Rectal smooth muscle tissue (tissue), 1 donor: ENCODE results near the gene TRAF4.

ENCODE experiments used
- H3K27ac ChIP-seq: one replicate; pipeline ENCODE4 v1.7.0; 2013; ENCODE audit warnings: low read depth, low read length, inconsistent platforms
- H3K27me3 ChIP-seq: one replicate; pipeline ENCODE4 v1.7.0; 2013; ENCODE audit warnings: low read length; ENCODE audit not compliant: control insufficient read depth, insufficient read depth
- H3K36me3 ChIP-seq: one replicate; pipeline ENCODE4 v1.7.0; 2013; ENCODE audit warnings: low read length; ENCODE audit not compliant: control insufficient read depth, insufficient read depth
- H3K4me1 ChIP-seq: one replicate; pipeline ENCODE4 v1.7.0; 2013; ENCODE audit warnings: low read length; ENCODE audit not compliant: control insufficient read depth, insufficient read depth
- H3K4me3 ChIP-seq: one replicate; pipeline ENCODE4 v1.7.0; 2013; ENCODE audit warnings: low read length
- H3K9ac ChIP-seq: one replicate; pipeline ENCODE4 v1.7.0; 2013; ENCODE audit warnings: low read length

The TRAF4 gene, protein sequence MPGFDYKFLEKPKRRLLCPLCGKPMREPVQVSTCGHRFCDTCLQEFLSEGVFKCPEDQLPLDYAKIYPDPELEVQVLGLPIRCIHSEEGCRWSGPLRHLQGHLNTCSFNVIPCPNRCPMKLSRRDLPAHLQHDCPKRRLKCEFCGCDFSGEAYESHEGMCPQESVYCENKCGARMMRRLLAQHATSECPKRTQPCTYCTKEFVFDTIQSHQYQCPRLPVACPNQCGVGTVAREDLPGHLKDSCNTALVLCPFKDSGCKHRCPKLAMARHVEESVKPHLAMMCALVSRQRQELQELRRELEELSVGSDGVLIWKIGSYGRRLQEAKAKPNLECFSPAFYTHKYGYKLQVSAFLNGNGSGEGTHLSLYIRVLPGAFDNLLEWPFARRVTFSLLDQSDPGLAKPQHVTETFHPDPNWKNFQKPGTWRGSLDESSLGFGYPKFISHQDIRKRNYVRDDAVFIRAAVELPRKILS

DNA sequence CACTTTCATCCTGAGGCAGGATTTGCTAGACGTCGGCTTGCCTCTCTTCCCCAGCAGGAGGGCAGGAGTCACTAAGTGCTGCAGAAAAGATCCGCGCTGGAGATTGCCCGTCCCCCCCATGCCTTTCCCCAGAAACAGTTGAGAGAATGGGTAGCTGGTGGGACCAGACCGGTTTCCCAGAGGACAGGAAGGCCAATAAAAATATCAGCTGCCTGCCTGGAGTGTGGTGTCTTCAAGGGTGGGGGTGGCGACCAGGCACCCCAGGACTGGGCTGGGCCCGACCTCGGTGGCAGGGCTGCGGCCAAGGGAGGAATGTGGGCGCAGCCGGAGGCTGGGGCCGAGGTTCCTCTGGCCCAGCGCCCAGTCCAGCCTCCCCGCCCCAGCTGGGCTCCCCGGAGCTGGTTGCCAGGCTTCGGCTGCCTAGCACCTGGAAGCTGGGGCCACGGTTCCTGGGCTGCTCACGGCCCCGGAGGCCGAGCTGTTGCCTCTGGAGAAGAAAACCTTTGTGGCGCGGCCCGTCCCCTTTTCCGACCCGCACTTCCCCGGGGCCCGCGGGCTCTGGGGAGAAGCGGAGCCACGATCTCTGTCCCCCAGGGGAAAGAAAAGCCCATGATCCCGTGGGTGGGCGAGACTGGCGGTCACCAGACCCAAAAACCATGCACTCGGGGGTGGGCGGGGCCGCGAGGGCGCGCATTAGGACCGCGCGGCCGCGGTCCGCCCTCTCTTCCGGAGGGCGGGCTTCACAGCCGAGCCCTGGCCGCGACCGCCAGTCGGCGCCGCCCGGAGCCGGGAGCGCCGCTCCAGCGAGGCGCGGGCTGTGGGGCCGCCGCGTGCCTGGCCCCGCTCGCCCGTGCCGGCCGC lies at the start of gene TRAF4:
TRAF4 (plus strand) TSS at position 769 of the 861 bp plus-strand sequence. CDS start 102 bp downstream, outside the sequence.
- H3K4me1 ChIP-seq = peaks cover 13% of the 10 kb centered on the region
- H3K27ac ChIP-seq = peak within 1 kb of the TSS; percentile 69
- H3K27me3 ChIP-seq = no peaks in the 10 kb centered on the region
- H3K36me3 ChIP-seq = peaks cover 12% of the 10 kb centered on the region
- peak within 1 kb of the TSS; percentile 54 for H3K9ac ChIP-seq
- H3K4me3 ChIP-seq = peak within 1 kb of the TSS; percentile 84

DNA sequence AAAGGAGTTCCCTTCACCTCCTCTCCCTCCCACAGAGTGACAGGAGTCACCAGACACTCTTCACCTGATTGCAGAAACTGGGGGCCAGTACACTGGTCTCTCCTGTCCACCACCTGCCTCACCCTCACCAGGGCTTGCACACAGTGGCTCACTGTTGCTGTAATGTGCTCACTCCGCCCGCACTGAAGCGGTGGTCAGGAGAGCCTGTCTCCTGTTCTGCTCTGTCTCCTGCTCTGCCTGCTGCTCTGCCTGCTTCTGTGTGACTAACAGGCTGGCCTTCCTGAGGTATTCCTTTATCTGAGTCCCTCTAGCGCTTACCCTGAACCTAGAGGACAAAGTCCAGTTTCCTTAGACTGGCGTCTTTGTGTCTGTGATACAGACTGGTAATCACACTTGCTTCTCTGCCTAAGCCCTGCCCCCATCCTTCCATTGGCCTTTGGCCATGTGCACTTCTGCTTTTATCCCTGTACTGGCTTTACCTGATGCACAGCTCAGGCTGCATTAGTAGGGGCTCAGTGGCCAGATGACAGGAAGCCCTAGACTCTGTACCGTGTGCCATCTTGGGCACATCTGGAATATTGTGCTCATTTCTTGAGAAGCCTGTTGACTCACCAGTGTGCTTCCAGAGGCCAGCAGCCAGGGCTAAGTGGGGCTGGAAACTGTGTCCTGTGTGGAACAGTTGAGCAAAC lies 45.4 kb upstream of the TRAF4 start:
- H3K36me3 ChIP-seq = peaks cover 85% of the 10 kb centered on the region
- H3K9ac ChIP-seq = peak overlapping the region; percentile 0
- no peak overlapping the region for H3K4me3 ChIP-seq
- no peak overlapping the region for H3K27ac ChIP-seq
- no peaks in the 10 kb centered on the region for H3K27me3 ChIP-seq
- no peaks in the 10 kb centered on the region for H3K4me1 ChIP-seq

DNA sequence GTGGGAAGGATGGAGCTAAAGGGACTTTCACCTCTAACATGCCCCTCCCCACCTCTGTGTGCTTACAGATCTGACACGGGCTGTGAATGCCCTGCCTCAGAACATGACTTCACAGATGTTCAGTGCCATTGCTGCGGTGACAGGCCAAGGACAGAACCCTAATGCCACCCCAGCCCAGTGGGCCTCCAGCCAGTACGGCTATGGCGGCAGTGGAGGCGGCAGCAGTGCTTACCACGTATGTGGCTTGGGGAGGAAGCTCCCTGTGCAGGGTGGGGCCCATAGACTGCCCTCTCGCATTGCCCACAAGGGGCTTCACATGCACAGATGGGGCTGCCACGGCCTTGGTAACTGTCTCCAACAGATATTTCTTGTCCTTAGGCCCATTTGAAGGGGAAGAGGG lies 43.5 kb upstream of the TRAF4 start:
- Histone ChIP-seq H3K4me1 (no peaks in the 10 kb centered on the region), H3K36me3 (peaks cover 75% of the 10 kb centered on the region), H3K27me3 (no peaks in the 10 kb centered on the region), H3K4me3 (no peak overlapping the region), H3K9ac (no peak overlapping the region), H3K27ac (no peak overlapping the region)

DNA sequence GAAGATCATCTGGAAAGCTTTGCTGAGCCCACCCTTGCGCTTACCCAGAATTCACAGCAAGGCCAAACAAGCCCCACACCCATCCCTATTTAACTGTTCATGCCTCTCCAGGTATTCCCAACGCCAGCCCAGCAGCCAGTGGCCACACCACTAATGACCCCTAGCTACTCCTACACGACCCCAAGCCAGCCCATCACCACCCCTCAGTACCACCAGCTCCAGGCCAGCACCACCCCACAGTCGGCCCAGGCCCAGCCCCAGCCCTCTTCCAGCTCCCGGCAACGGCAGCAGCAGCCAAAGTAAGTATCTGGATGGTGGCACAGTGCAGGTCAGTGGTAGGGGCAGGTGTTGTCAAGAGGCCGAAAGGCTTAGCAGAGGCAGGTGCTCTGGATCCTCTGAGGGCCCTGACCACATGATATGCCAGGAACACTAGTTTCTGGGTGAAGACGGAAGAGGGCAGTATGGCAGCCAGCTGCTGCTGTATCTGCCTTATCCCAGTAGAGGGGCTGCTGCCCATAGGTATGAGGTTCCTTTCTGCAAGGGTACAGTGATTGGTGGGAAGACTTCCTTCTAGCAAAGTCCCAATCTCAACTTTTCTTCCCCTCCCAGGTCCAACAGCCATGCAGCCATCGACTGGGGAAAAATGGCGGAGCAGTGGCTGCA lies 42.9 kb upstream of the TRAF4 start:
- Histone ChIP-seq H3K4me1 (no peaks in the 10 kb centered on the region), H3K27ac (no peak overlapping the region), H3K27me3 (no peaks in the 10 kb centered on the region), H3K4me3 (no peak overlapping the region), H3K36me3 (peaks cover 70% of the 10 kb centered on the region), H3K9ac (no peak overlapping the region)

DNA sequence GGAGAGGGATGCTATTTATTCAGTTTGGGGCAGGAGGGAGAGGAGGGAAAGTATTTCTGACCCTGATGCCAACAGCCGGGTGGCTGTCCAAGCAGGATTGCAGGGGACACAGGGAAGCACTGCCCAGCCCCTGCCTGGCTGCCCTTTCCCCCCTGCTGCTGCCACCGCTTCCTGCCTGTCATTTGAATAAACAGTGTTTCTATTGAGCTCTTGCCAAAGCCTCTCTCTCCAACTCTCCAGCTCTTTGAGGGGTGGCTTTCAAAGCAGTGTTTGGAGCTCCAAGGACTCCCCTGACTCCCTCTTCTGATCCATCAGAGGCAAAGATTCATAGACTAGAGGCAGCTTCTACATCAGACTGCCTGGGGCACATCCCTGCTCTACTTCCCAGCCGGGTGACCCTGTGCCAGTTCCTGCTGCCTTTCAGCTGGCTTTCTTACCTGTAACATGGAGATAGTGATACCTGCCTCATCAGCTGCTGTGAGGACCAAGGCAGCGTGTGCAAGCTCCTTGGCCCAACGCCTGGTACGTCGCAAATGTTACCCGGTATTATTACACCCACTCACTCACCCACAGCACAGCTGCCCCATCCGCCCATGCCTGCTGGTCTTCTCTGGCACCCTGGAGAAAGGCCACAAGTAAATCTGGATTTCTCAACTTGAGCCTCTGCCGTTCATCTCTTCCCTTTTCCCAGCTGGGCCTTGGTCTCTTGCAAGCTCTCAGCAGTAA lies 41.6 kb upstream of the TRAF4 start:
- Histone ChIP-seq H3K4me1 (no peaks in the 10 kb centered on the region), H3K36me3 (peaks cover 62% of the 10 kb centered on the region), H3K4me3 (no peak overlapping the region), H3K27ac (no peak overlapping the region), H3K27me3 (no peaks in the 10 kb centered on the region), H3K9ac (no peak overlapping the region)

DNA sequence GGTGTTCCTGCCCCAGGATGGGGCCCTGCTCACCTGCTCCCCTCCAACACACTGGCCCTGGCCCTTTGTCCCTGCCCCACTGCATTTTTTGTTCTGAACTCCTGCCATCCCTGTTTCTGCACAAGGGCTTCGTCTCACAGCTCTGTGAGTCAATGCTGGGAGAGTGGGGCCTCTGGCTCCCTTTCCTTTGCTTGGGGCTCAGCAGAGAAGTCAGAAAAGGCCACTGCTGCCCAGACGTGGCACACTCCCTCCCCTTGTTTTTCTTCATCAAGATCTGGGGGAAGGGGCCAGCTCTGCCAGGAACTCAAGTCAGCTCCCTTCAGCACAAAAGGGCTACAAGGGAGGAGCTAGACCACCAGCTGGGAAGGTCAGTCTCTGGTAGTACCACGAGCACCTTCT lies 41.1 kb upstream of the TRAF4 start:
- Histone ChIP-seq H3K4me1 (no peaks in the 10 kb centered on the region), H3K36me3 (peaks cover 57% of the 10 kb centered on the region), H3K4me3 (no peak overlapping the region), H3K9ac (no peak overlapping the region), H3K27me3 (no peaks in the 10 kb centered on the region), H3K27ac (no peak overlapping the region)

DNA sequence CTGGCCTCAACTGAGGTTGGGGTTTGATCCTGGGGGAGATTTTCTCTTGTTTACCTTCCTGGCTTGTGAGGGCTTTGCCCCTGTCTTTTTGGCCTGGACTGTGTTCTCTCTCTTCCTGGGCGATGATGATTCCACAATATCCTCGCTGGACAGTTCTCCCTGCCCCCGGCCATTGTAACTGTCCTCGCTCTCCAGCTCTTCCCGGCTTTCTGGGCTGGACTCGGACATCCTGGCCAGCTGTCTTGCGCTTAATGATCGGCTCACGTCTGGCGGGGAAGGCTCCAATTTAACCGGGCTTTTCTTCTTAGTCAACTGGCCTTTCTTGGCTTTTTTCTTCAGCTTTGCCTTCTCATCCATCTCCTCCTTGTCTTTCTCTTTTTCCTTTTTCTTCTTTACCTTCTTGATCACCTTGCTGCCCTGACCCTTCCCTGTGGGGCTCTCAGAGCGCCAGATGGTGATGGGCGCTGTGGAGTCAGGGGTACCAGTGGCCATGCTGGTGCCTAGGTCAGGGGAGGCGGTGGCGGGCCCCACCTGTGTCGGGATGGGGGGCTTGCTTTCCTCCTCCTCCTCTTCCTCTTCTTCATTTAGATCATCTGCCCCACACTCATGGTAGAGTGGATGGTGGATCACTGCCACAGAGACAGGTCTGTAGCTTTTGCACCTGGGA lies 40.1 kb upstream of the TRAF4 start:
- Histone ChIP-seq H3K36me3 (peaks cover 48% of the 10 kb centered on the region), H3K4me3 (no peak overlapping the region), H3K4me1 (no peaks in the 10 kb centered on the region), H3K27ac (no peak overlapping the region), H3K27me3 (no peaks in the 10 kb centered on the region), H3K9ac (no peak overlapping the region)

DNA sequence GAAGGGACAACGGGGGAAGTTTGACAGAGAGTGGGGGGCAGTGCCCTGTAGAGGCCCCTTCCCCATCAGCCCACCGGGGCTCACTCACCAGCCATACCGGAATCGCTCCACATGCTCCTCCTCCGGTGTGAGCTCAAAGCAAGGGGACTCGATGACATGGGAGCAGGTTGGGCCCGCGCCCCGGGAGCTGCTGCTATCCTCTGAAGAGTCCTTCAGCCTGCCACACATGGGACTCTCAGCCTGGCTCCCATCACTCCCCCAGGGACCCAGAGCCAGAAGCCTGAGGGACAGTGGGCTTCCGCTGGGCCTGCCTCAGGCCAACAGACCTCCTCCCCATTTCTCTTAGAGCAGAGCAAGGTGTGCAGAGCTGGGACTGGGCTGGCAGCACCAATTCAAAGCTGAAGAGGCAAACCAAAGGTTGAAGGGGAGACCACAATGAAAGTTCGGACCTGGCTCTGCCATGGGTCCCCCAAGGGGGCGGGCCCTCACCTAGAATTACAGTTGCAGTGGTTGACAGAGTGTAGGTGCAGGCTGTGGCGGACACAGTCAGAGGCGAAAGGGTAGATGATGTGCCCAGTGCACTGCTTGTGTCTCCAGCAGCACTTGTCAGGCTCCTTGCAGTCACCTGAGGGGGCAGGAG lies 39.5 kb upstream of the TRAF4 start:
- Histone ChIP-seq H3K27me3 (no peaks in the 10 kb centered on the region), H3K36me3 (peaks cover 42% of the 10 kb centered on the region), H3K27ac (no peak overlapping the region), H3K9ac (no peak overlapping the region), H3K4me1 (no peaks in the 10 kb centered on the region), H3K4me3 (no peak overlapping the region)

DNA sequence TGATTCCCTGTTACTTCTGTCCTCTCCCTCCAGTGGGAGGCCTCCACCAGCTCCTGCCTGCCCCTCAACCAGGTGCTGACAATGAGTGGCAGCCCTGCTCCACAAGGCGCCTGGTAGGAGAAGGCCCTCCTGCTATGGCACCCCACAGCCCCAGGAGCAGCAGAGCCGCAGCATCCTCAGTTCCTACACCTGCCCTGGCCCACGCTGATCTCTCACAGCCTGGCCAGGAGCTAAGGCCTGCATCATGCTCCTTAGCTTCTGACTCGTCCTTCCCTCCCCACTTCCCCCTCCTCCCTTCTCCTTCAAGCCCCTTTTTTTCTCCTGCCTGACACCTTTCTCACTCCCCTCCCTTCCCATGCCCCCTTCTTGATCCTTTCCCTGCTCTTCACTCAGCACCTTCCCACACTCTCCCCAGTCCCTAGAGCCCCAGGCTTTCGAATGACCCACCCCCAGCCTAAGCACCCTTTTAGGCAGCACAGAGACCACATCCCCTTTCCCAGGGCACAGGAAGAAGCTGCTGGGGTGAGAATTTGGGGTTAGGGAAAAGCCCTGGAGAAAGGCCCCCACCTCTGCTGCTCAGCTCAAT lies 38.6 kb upstream of the TRAF4 start:
- no peaks in the 10 kb centered on the region for H3K27me3 ChIP-seq
- no peaks in the 10 kb centered on the region for H3K4me1 ChIP-seq
- no peak overlapping the region for H3K9ac ChIP-seq
- no peak overlapping the region for H3K4me3 ChIP-seq
- H3K27ac ChIP-seq = no peak overlapping the region
- peaks cover 34% of the 10 kb centered on the region for H3K36me3 ChIP-seq

DNA sequence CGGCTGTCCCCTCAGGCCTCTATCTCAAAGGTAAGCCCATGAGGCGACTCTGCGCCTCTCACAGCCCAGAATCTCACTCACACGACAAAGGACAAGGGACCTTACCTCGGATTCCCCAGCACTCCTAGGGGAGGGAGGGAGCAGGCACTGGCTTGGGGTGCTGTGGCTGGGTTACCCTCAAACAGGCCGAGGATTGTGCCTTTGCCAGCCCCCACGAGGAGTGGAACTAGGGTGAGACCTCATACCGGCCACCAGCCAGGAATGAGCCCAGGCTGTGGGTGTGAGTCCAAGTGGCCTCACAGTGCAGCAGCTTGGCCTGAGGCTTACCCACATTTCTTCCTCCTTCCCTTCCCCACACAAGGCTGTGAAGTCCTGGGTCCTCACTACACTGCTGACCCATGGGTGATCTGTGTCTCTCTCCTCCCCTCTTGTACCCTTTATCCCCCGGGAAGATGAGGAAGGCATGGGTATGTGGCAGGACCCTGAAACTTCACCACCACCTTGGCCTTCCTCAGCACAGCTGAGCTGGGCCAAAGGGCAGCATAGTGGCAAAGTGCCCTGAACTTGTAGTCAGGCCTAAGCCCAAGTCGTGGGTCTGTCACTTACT lies 38.0 kb upstream of the TRAF4 start:
- no peaks in the 10 kb centered on the region for H3K27me3 ChIP-seq
- H3K9ac ChIP-seq = no peak overlapping the region
- H3K4me1 ChIP-seq = no peaks in the 10 kb centered on the region
- H3K4me3 ChIP-seq = no peak overlapping the region
- H3K27ac ChIP-seq = no peak overlapping the region
- H3K36me3 ChIP-seq = peaks cover 29% of the 10 kb centered on the region
